ENCODE results near the gene IQSEC3. TPM values are rescaled to one million over a fixed set of nuclear protein-coding genes. Genes with fewer than 3 reads are reported as not detected.

The IQSEC3 gene
- total RNA-seq, 1 donor from 2014 or later = under 0.01 TPM

Other genes with a start within 250 kb of the IQSEC3 start
- not detected in 2 replicates for gene SLC6A12, start 147.4 kb downstream of the IQSEC3 start, total RNA-seq
- gene SLC6A13, start 196.1 kb downstream of the IQSEC3 start, total RNA-seq = not detected in 2 replicates